Activated CD4-positive, CD25-positive, alpha-beta regulatory T cell treated with anti-CD3 and anti-CD28 coated beads, Interleukin-2, amount 50 U/mL, for 72 hours (primary cell): ENCODE measurements around the gene CCL25.
"Not testable (repeated sequence)": the region's sequence is repeated elsewhere in the genome, so short reads cannot be mapped to it uniquely, and the experiment has no call there.

Experiments
- DNase-seq: peaks from one replicate; pipeline ENCODE4 v3.0.0; 2021

Gene CCL25, protein sequence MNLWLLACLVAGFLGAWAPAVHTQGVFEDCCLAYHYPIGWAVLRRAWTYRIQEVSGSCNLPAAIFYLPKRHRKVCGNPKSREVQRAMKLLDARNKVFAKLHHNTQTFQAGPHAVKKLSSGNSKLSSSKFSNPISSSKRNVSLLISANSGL

DNA sequence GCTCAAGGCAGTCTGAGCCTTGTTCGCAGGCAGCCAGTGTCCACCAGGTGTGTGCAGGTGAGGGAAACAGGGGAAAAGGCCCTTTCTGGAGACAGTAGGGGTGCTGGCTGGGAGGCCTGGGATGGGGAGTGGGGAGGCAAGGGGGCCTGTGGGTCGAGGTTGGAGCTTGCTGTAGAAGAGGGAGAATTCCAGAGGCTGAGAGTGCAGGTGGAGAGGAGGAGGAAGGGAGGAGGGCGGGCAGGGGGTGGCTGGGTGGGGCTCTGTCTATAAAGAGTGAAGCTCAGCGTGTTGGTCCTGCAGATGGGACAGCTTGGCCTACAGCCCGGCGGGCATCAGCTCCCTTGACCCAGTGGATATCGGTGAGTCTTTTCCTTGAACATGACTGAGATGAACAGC, at the start of gene CCL25:
CCL25 (plus strand) TSS at position 297 of the 396 bp plus-strand sequence. CDS start 290 bp downstream, outside the sequence.
- DNase-seq, result no peak

DNA sequence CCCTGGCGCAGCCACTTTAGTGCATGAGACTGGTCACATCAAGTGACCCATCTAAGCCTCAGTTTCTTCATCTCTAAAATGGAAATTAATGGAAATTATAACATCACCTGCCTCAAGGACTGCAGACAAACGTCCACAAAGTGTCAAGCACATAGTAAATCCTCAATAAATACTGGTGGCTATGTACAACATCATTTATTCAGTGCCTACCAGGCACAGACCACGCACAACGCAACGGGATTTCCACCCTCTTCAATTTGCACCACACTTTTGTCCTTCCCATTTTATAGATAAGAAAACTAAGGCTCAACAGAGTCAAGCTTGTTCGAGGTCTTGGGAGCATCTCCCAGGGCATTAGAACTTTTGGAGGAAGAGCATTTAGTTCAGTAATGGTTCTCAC, 48.6 kb upstream of the CCL25 start:
- DNase-seq, result no peak

DNA sequence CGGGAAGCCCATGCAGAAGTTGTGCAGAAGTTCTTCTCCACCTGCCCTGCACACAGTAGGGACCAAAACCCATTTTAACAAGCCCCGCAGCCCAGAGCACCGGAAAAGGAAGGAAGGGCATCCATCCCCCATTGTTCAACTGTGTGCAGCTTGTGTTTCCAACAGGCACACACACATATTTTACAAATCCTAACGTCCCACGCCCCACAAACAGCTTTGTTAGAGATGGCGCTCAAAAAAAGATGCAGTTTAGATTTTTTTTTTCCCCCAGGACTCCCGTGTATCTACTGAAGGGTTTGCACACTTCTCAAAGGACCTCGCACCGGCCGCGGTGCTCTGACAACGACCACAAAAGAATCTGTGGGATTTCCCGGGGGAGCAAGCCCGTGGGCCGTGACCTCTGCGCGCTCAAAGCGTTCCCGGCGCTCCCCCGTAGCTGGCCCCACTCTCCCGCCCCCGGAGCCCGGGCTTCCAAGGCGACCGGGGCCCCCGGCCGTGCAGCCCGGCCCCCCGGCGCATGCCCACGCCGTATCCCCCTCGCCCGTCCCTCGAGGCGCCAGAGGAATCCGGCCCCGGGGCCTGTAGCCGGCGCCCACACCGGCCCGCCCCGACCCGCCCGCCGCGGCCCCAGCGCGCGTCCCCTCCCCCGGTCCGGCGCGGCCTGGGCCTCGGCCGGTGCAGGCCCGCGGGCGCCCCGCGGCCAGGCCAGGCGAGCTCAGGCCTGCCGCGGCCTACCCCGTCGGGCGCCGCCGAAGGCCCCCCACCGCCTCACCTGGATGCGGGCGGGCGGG, 47.6 kb upstream of the CCL25 start:
- peak; percentile 38 for DNase-seq

DNA sequence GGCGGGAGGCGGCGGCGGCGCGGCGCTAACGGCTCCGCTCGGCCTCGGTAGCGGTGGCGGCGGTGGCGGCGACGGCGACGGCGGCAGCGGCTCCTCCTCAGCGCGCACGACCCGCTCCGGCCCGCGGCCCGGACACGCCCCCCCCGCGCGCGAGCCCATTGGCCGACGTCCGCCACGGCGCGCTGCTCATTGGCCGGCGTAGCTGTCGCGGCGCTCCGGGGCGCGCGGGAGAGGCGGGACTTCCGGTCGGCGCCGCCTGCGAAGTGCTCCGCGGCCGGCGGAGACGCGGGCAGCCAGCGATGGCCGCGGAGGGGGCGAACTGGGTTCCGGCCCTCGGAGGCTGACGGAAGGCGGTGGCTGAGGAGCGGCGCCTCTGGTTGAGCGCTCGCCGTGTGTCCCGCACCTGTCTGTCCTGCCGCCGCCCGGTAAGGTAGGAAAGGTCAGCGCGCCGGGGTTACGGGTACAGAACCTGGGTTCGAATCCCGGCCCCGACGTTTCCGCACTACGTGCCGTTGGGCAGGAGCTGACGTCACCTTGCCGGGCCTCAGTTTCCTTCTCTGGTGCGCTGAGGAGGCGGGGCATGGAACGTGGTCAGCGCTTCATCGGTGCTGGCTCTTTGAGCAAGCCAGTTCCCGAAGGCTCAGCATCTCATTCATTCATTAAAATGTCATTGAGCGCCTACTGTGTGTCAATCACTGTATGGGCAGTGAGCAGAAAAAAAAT, 46.9 kb upstream of the CCL25 start, which contains the start of gene ELAVL1:
ELAVL1 (minus strand) TSS at position 108 of the 723 bp plus-strand sequence. CDS start 13,826 bp downstream, outside the sequence.
- peak; percentile 93 for DNase-seq

DNA sequence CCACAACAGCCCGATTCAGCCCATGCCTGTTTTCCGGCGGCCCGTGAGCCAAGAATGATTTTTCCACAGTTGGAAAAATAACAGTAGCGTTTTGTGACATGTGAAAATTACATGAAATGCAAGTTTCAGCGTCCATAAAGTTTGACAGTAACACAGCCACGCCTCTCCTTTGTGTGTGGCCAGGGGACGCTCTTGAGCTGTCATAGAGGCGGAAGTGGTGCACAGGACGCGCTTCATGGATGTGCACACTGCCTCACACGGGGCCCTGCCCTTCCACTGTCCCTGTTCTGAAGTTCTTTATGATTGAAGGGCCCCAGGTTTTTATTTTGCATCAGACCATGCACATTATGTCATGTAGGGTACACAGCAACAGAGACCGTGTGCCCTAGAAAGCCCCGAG, 34.8 kb upstream of the CCL25 start:
- no peak for DNase-seq

DNA sequence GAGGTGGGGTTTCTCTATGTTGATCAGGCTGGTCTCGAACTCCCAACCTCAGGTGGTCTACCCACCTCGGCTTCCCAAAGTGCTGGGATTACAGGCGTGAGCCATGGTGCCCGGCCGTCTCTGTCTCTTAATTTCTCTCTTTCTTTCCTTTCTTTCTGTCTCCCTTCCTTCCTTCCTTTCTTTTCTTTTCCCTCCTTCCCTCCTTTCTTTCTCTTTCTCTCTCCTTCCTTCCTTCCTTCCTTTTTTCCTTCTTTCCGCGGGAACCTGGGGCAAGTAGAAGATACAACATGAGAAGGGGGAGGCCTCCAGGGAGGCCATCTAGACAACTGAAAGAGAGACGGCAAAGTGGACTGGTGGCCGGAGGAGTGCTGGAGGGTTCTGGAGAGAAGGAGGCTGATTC, 31.9 kb upstream of the CCL25 start:
- DNase-seq, result no peak

DNA sequence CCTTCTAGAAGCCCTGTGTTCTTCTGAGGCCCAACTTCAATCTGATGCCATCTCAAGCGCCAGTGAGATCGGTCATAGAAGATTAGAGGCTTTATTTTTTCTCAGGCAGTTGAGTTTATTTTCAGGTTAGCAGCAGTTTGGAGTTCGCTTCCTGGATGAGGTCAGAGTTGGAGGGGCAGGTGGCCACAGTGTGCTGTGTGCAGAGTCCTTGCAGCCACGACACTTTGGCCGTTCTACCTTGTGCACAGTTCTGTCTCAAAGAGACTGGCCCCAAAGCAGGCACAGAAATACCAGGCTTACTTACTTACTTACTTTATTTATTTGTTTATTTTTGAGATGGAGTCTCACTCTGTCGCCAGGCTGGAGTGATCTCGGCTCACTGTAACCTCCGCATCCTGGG, 31.2 kb upstream of the CCL25 start:
- DNase-seq, result no peak

DNA sequence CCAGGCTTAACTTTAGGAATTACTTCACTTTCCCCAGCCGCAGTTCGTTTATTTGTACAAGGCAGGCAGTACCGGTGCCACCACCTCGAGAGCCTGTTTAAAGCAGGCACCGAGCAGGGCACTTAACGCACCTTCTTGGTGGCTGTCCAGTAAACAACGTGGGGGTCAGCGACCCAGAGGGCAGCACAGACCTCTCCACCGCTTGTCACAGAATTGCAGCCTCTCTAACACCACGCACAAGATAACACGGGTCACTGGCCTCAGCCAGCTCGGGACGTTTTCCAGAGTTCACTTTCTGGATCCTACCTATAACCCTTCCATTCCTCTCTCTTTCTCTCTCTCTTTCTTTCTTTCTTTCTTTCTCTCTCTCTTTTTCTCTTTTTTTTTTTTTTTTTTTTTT, 30.3 kb upstream of the CCL25 start:
- no peak for DNase-seq

DNA sequence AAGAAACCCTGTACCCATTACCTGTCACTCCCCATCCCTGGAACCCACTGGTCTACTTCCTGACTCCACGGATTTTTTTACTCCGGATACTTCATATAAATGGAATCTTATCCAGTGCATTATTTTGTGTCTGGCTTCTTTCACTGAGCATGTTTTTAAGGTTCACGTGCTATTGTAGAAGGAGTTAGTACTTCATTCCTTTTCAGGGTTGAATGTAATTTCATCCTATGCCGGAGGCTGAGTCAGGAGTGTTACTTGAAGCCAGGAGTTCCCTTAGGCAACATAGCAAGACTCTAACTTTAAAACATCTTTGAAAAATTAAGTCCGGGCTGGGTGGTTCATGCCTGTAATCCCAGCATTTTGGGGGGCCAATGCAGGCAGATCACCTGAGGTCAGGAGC, 29.2 kb upstream of the CCL25 start:
- no peak for DNase-seq

DNA sequence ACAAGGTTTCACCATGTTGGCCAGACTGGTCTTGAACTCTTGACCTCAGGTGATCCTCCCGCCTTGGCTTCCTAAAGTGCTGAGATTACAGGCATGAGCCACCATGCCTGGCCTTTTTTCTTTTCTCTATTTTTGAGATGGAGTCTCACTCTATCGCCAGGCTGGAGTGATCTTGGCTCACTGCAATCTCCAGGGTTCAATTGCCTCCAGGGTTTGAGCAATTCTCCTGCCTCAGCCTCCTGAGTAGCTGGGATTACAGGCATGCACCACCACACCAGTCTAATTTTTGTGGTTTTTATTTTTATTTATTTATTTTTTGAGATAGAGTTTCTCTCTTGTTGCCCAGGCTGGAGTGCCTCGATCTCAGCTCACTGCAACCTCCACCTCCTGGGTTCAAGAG, 28.3 kb upstream of the CCL25 start:
- not testable (repeated sequence) for DNase-seq

DNA sequence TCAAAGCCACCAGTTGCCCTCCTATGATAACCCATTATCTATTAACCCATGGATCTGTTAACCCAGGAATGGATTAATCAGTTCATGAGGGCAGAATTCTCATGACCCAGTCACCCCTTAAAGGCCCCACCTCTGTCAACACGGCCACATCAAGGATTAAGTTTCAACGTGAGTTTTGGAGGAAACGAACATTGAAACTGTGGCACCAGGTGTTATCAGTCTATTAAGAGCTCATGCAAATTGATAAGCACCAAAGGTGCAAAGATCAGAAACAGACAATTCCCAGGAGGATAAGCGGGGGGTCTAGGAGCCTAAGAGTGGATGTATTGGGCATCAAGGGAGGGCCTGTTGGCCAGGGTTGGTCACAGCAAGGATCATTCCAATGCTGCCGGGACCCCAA, 27.2 kb upstream of the CCL25 start:
- DNase-seq, result no peak

DNA sequence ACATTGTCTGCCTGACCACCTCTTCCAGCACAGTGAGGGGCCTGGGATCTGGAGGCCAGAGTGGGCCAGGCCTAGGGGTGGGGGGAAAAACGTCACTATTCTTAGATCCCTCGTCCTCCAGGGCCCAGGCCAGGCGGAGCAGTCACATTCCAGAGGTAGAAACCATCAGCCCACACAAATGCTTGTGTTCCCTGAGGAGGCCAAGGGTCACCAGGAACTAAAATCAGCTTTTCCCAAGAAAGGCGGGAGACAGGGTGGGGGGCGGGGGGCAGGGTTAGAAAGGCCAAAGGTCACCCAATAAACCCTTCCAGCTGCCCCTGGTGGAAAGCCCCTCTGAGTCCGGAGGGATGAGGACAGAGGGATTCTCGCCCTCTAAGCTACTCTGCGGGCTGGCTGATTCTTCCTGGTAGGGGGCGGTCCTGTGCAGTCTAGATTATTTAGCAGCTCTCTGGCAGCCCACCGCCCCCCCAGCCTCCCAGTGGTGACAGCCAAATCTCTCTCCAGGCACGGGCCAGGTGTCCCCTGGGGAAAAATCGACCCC, 23.5 kb upstream of the CCL25 start:
- no peak for DNase-seq

DNA sequence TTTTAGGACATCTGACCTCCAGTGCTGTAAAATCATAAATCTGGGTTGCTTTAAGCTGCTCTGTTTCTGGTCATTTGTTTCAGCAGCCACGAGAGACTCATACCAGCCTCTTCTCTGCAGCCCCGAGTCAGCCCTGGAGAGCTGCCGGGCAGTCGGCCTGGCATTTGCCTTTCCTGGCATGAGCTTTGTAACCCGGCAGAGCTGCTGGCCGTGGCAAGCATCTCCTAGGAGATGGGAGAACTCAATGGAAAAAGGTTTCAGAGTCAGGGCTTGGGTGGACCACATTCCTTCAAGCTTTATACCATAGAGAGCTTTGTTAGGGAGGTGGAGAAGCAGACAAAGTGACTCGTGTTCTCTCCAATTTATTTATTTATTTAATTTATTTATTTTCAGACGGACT, 21.6 kb upstream of the CCL25 start:
- no peak for DNase-seq

DNA sequence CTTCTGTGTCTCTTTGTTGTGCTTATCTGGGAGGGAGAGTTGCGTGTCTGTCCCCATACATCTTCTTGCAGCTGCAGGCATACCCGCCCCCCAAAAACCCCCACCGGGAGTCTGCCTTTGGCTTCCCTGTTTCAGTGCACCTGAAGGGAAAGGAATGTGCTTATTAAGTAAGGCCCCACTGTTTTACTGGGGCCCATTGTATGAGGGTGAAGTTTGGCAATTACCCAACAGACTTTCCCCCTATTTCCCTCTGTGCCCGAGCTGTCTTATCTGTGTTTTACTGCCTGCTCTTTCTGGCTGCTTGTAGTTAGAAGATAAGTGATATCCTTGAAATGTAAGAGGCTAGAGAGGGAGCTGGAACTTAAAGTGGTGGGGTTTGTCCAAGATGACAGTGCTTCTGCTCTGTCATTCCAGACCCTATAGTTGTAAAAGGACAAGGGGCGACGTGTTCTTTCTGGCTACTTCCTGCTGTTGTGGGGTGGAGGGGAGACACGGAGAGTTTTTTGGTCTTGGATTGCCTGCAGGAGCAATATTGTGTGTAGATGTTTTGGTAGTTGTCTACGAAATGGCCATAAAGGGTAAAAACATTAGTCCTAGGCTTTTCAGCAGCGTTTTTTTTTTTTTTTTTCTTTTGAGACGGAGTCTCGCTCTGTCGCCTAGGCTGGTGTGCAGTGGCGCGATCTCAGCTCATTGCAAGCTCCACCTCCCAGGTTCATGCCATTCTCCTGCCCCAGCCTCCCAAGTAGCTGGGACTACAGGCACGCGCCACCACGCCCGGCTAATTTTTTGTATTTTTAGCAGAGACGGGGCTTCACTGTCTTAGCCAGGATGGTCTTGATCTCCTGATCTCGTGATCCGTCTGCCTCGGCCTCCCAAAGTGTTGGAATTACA, 19.0 kb upstream of the CCL25 start:
- not testable (repeated sequence) for DNase-seq

DNA sequence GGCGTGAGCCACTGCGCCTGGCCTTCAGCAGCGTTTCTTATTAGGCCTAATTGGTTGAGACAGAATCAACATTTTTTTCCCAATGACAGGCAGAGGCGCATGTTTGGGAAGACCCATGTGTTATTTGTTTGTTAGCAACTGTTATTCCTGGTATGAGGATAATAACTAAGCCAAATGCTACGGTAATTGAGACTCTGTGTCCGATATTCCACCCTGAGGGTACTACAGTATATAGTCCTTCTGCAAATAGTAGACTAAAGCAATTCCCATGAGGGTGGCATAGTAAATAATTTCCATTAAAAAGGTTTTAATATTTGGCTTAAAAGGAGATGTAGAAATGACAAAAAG, 18.4 kb upstream of the CCL25 start:
- DNase-seq, result no peak

DNA sequence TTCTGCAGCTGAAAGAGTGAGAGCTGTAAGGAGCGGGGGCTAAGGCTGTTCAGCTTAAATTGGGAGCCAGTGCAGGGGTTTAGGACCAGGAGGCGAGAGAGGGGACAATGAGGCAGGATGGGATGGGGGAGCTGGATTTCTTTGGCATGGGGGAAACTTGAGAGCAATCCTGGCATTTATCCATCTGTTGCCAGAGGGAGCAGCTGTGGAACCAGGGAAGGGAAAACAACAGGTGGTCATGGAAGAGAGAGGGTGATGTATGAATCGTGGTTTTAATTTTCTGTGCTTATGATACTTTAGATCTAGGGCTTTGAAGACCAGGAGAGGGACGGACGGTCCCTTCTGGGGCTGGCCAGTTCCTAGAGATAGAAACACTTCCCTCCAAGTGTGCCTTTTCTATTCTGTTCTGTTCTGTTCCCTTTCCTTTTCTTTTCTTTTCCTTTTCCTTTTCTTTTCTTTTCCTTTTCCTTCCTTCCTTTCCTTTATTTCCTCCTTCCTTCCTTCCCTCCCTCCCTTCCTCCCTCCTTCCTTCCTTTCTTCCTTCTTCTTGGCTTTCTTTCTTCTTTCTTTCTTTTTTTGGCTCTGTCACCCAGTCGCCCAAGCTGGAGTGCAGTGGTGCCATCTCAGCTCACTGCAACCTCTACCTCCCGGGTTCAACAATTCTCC, 16.0 kb upstream of the CCL25 start:
- DNase-seq, result no peak

DNA sequence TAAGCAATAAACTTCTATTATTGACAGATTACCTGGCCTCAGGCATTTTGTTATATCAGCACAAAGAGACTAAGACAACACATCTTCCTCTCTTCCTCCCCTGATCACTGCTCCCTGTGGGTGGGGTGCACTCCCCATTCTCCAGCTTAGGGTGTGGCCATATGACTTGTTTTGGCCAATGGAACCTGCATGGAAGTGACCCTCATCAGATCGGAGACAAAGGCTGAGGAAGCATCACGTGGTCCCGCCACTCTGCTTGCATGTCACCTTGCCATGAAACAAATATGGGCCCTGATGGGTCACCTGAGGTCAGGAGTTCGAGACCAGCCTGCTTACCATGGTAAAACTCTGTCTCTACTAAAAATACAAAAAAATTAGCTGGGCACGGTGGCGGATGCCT, 13.7 kb upstream of the CCL25 start:
- no peak for DNase-seq

DNA sequence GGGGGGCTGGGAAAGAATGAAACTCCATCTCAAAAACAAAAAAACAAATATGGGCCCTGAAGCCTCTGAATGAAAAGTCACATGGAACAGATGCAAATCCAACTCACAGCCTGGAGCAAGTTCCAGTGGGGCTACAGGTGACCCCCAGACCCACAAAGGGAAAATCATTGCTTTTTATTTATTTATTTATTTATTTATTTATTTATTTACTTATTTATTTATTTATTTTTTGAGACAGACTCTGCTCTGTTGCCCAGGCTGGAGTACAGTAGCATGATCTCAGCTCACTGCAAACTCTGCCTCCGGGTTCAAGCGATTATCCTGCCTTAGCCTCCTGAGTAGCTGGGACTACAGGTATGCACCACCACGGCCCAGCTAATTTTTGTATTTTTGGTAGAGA, 13.3 kb upstream of the CCL25 start:
- no peak for DNase-seq

DNA sequence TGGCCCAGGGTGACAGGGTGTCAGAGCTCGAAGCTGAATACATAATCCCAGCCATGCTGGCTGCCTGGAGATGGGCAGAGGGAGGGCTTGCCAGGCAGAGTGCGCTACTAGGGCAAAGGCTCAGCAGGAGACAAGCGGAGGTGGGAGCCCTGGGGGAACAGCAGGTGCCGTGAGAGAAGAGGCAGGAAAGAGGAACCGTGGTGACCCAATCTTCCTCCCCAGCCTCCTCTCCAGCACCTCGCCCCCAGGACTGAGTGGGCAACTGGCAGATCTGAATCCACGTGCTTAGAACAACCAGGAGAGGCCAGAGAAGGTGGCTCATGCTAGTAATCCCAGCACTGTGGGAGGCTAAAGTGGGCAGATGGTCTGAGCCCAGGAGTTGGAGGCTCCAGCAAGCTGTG, 11.0 kb upstream of the CCL25 start:
- no peak for DNase-seq

DNA sequence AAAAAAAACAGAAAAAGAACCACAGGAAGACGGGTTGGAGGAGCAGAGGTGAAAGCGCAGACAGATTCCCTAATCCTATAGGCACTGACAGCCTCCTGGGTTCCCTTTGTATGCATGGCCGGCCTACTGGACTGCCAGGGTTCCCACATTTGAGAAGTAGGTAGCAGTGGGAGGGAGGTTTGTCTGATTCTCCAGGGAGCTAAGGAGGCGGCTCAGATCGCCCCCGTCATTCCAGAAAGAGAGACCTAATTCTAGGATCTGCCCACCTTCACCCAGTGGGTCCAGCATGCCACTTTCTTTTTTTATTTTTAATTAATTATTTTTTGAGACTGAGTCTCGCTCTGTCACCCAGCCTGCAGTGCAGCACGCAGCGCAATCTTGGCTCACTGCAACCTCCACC, 9.7 kb upstream of the CCL25 start:
- DNase-seq, result no peak

DNA sequence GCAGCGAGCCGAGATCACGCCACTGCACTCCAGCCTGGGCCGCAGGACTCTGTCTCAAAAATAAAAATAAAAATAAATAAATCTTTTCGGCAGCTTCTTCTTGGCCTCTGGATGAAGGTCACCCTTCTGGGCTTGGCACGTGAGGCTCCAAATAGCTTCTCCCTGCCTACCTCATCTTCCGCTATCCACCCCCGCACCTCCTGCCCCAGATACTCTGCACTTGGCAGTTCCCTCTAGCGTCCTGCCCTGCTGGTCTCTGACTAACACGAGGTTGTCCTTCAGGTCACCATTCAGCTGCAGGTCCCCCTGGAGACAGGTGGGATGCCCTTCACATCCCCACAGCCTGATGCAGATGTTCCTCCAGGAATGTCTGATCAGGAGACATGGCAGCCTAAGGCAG, 8.5 kb upstream of the CCL25 start:
- no peak for DNase-seq

DNA sequence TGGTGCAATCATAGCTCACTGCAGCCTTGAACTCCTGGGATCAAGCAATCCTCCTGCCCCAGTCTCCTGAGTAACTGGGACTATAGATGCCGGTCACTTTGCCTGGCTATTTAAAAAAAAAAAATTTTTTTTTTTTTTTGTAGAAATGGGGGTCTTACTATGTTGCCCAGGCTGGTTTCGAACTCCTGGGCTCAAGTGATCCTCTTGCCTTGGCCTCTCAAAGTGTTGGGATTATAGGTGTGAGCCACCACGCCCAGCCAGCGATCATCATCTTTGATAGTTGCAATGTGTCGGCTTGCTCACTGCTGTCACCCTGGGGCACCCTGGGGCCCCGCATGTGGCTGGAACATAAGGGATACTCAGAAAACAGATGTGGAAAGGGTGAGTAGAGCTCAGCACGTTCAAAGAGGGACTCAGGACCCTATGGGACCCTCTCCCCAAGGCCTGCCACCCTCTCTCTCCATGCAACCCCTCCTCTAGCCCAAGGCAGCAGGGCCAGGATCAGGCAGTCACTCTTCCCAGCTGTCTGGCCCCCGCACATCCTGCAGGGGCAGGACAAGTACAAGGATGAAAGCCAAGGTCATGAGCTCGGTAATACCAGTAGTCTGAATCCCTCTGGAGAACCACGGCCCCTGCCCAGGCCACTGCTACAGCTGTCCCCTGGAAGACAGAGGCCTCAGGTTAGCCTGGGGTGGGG, 6.5 kb upstream of the CCL25 start:
- DNase-seq, result no peak
